PC-9 (cell line): ENCODE measurements around the gene GHITM.

Source experiments
- EZH2 ChIP-seq: fragments of 200-600 bp; sonication (generic); IDR thresholded peaks from 2 replicates; pipeline ENCODE4 v1.8.0; 2017; ENCODE audit warnings: antibody characterized with exemption, low read depth
- TF ChIP-seq, protein P1 (sequence below): fragments of 200-600 bp; sonication (generic); conservative IDR thresholded peaks from 2 replicates; pipeline ENCODE4 v1.6.1; 2017; ENCODE audit warnings: mixed run types, antibody characterized with exemption, mild to moderate bottlenecking, moderate library complexity

DNA sequence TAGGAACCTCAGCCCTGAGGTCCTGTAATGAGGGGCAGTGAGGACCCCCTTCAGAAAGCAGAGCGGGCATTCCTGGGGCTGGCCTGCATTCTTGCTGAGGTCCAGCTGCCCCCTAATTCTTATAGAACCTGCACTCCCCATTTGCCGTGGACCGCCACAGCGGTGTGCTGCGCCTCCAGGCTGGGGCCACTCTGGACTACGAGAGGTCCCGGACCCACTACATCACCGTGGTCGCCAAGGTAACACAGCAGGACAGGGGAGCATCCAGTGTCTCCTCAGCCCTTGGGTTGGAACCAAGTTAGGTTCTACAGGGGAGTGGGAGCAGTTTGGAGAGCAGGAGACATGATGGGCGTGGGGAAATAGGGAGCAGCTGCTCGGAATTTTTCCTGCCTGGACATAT lies 62.4 kb downstream of the GHITM start:
- TF ChIP-seq, protein P1, sequence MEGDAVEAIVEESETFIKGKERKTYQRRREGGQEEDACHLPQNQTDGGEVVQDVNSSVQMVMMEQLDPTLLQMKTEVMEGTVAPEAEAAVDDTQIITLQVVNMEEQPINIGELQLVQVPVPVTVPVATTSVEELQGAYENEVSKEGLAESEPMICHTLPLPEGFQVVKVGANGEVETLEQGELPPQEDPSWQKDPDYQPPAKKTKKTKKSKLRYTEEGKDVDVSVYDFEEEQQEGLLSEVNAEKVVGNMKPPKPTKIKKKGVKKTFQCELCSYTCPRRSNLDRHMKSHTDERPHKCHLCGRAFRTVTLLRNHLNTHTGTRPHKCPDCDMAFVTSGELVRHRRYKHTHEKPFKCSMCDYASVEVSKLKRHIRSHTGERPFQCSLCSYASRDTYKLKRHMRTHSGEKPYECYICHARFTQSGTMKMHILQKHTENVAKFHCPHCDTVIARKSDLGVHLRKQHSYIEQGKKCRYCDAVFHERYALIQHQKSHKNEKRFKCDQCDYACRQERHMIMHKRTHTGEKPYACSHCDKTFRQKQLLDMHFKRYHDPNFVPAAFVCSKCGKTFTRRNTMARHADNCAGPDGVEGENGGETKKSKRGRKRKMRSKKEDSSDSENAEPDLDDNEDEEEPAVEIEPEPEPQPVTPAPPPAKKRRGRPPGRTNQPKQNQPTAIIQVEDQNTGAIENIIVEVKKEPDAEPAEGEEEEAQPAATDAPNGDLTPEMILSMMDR: no peak
- TF ChIP-seq EZH2: no peak
